WI38 (cell line): ENCODE data around the gene GPANK1.

Source experiments
- H3K4me3 ChIP-seq: 2 replicates; pipeline ENCODE4 v1.5.1; 2011; ENCODE audit warnings: low read depth, mild to moderate bottlenecking, control low read depth, low read length
- CTCF ChIP-seq: IDR thresholded peaks from 2 replicates; pipeline ENCODE4 v1.5.1; 2012; ENCODE audit warnings: low read depth, mild to moderate bottlenecking, control low read depth, low read length

Gene GPANK1

DNA sequence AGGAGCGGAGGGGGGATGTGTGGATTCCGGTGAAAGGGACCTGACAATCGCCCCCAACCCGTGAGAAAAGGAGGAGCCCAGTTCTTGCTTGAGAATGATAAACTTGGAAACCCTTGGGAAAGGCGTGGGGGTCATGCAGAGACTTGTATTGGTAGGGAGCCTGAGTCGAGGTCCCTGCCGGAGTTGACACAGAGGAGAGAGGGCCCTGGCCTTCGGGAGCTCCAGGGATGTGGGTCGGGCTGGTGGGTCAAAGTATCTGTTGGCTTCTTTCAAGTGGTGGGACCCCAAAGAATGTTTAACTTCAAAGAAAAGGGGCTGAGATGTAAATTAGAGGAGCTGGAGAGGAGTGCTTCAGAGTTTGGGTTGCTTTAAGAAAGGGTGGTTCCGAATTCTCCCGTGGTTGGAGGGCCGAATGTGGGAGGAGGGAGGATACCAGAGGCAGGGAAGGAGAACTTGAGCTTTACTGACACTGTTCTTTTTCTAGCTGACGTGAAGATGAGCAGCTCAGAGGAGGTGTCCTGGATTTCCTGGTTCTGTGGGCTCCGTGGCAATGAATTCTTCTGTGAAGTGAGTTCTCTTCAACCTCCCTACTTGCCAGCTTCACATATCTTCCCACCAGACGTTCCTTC is 1.7 kb upstream of the GPANK1 start:
- no peak for TF ChIP-seq CTCF
- H3K4me3 ChIP-seq, result peak overlapping the region; percentile 69

DNA sequence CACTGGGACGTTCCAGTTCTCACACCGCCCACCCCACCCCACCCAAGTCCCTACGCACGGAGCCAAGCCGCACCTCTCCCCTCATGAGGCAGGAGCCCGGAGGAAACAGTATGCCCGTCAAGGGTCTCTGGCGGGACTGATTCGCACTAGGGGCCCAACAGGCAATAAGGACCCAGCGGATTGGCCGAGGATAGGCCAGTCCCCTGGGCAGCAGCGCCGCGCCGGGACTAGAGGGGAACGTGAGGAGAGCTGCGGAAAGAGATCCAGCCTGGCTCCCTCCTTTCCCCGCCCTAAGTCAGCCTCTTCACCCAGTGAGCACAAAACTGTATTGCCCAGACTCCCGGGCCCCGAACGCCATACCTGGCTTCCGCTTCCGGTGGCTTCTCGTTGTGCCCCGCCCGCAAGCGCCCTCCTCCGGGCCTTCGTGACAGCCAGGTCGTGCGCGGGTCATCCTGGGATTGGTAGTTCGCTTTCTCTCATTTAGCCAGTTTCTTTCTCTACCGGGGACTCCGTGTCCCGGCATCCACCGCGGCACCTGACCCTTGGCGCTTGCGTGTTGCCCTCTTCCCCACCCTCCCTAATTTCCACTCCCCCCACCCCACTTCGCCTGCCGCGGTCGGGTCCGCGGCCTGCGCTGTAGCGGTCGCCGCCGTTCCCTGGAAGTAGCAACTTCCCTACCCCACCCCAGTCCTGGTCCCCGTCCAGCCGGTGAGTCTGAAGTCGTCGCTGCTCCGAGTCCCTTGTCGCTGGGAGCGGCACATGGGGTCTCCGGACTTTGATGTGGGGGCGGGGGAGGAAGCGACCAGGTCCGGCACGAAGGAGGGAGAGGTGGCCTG is 922 bp upstream of the GPANK1 start, which contains the start of gene CSNK2B:
TSS of gene CSNK2B (plus strand) at position 580 of the 836 bp plus-strand sequence. CDS start 752 bp downstream, outside the sequence.
- TF ChIP-seq CTCF, result no peak

GRCh38 chr6:31663961-31664789 is 622 bp downstream of the GPANK1 start:
- TF ChIP-seq CTCF, result no peak

More for the DNA sequence above, 922 bp upstream of the GPANK1 start, which contains the start of gene CSNK2B:
- H3K4me3 ChIP-seq, result peak within 1 kb of the TSS; percentile 69

DNA sequence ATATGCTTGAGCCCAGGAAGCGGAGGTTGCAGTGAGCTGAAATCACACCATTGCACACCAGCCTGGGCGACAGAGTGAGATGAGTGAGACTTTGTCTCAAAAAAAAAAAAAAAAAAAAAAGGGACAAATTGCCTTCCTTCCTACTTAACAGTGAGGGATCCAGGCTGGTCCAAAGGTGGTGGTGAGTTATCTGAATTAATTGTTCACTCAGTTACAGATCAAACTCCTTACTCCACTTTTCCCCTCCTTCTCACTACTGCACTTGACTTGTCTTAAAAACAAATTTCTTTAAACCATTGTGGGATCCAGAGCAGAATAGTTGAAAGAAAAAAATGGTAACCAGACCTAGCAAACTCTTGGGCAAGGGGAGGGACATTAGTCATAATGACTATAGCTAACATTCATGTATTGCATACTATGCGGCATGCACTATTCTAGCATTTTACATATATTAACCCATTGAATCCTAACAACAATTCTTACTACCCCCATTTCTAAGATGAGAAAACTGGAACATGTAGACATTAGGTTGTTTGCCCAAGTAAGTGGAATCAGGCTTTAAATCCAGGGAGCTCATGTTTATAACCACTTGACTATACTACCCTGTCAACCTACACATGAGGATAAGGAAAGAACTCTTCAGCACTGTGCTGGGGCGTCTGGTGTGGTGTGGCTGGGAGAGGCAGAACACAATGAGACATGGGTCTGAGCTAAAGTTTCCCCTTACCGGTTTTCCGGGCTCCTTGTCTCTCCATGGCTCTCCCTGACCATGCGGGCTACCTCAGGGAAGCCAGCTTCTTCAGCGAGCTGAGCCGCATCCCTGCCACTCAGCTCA is 1.5 kb downstream of the GPANK1 start:
- peak overlapping the region; percentile 69 for H3K4me3 ChIP-seq

More at GRCh38 chr6:31663961-31664789, 622 bp downstream of the GPANK1 start:
- peak overlapping the region; percentile 69 for H3K4me3 ChIP-seq

GRCh38 chr6:31662124-31662723 is 2.6 kb downstream of the GPANK1 start:
- TF ChIP-seq CTCF, result no peak
- no peak overlapping the region for H3K4me3 ChIP-seq

More for the DNA sequence above, 1.5 kb downstream of the GPANK1 start:
- TF ChIP-seq CTCF, result no peak

GRCh38 chr6:31661262-31662123 is 3.3 kb downstream of the GPANK1 start:
- H3K4me3 ChIP-seq, result peak overlapping the region; percentile 93

More at GRCh38 chr6:31661262-31662123, 3.3 kb downstream of the GPANK1 start:
- no peak for TF ChIP-seq CTCF
